Stimulated activated CD8-positive, alpha-beta memory T cell treated with anti-CD3 and anti-CD28 coated beads, Interleukin-4, amount 100 ng/mL, for 4 hours (primary cell): Measurements from ENCODE around the gene ILK.

Experiments used
- DNase-seq, 2 donors: peaks; one replicate each; pipeline ENCODE4 v3.0.0-alpha.2; 2020; ENCODE audit warnings: low read depth in 2 of 2, low spot score in 1 of 2

Gene ILK

GRCh38 chr11:6603287-6604080 lies at the start of gene ILK, which contains the start of gene RRP8:
TSS of gene ILK (plus strand) at chr11:6603774. CDS start at chr11:6604272, 498 bp downstream.
TSS of gene RRP8 (minus strand) at chr11:6603616. CDS start at chr11:6603502, 114 bp downstream.
- peak; percentile 68 to 76 for DNase-seq

- no peak for DNase-seq
These were observed 48.5 kb upstream of the ILK start for GRCh38 chr11:6554828-6555706.

- DNase-seq: no peak
These were observed 47.2 kb upstream of the ILK start for GRCh38 chr11:6556139-6556949.

- DNase-seq: no peak
These were observed 46.5 kb upstream of the ILK start for GRCh38 chr11:6557063-6557462.

GRCh38 chr11:6557761-6558674 lies 45.6 kb upstream of the ILK start:
- no peak for DNase-seq

GRCh38 chr11:6559369-6559768 lies 44.2 kb upstream of the ILK start:
- no peak for DNase-seq

- no peak for DNase-seq
These were observed 42.3 kb upstream of the ILK start for GRCh38 chr11:6561288-6561687.

GRCh38 chr11:6563121-6563619 lies 40.4 kb upstream of the ILK start:
- DNase-seq: no peak

- no peak for DNase-seq
These were observed 39.9 kb upstream of the ILK start for GRCh38 chr11:6563667-6564066.

GRCh38 chr11:6565325-6565724 lies 38.2 kb upstream of the ILK start:
- no peak for DNase-seq

GRCh38 chr11:6565988-6566703 lies 37.4 kb upstream of the ILK start:
- DNase-seq: no peak

- no peak for DNase-seq
These were observed 36.7 kb upstream of the ILK start for GRCh38 chr11:6566704-6567370.

GRCh38 chr11:6567371-6567745 lies 36.2 kb upstream of the ILK start:
- DNase-seq: no peak

GRCh38 chr11:6568191-6568918 lies 35.2 kb upstream of the ILK start:
- no peak for DNase-seq

- no peak for DNase-seq
These were observed 33.9 kb upstream of the ILK start for GRCh38 chr11:6569706-6570105.

- no peak for DNase-seq
These were observed 32.7 kb upstream of the ILK start for GRCh38 chr11:6570691-6571427.

- DNase-seq: no peak
These were observed 32.1 kb upstream of the ILK start for GRCh38 chr11:6571434-6572008.
